Mesenteric fat pad (tissue), 1 donor: ENCODE data around the gene UFSP1. TPM values are rescaled to one million over a fixed set of nuclear protein-coding genes. Genes with fewer than 3 reads are reported as not detected.
"Not testable (repeated sequence)": the region's sequence is repeated elsewhere in the genome, so short reads cannot be mapped to it uniquely, and the experiment has no call there.

ENCODE experiments used
- DNase-seq: peaks from one replicate; pipeline ENCODE4 v3.0.0-alpha.2; 2020; ENCODE audit warnings: low spot score
- microRNA-seq: library from miRNA; unstranded; fragments of <30 nt; microRNA quantifications from one replicate; pipeline ENCODE4 v1.2.0, GENCODE V29; 2020; ENCODE audit warnings: borderline number of aligned reads
- total RNA-seq: library from RNA; stranded (reverse); fragmentation: NEBNext Ultra II Directional; extraction: Animal tissue kit (Norgen Biotek cat#: 25700); gene quantifications from one replicate; pipeline ENCODE4 v1.2.1, GENCODE V29; 2021
- donor health status: DM: yes; HTN: yes; CAD: no.

Gene UFSP1
- total RNA-seq, 1 donor from 2014 or later: 5.1 TPM

DNA sequence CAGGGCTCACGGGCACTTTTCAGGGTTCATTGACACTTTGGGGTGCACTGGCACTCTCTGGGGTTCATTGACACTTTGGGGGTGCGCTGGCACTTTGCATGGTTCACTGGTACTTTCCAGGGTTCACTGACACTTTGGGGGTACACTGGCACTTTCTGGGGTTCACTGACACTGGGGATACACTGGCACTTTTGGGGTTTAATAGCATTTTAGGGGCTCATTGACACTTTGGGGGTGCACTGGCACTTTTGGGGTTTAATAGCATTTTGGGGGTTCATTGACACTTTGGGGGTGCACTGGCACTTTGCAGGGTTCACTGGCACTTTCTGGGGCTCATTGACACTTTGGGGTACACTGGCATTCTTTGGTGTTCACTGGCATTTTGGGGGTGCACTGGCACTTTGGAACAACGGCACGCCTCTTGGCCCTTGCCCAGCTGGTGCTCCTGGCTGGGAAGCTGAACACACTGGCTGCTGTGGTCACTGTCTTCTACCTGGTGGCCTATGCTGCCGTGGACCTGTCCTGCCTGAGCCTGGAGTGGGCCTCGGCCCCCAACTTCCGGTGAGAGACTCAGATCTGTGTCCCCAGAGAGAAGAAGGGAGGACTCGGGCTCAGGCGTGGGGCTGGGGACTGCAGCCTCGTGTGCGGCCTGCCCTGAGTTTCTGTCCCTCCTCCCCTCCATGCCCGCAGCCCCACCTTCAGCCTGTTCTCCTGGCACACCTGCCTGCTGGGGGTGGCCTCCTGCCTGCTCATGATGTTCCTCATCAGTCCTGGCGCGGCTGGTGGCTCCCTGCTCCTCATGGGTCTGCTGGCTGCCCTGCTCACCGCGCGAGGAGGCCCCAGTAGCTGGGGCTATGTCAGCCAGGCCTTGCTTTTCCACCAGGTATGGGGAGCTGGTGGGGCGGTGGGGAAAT, 28.6 kb downstream of the UFSP1 start:
- DNase-seq: no peak

DNA sequence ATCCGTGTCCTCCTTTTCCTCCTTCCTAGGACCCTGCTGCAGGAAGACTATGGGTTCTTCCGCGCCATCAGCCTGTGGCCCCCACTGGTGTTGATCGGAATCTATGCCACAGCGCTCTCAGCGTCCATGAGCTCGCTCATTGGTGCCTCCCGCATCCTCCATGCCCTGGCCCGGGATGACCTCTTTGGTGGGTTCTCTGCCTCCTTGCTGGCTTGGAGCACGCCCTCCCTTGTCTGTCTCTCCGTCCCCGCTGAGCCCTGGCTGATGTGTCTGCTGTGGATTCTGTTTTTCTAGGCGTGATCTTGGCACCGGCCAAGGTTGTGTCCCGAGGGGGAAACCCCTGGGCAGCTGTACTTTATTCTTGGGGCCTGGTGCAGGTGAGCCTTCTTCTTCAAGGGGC, 29.7 kb downstream of the UFSP1 start:
- no peak for DNase-seq

DNA sequence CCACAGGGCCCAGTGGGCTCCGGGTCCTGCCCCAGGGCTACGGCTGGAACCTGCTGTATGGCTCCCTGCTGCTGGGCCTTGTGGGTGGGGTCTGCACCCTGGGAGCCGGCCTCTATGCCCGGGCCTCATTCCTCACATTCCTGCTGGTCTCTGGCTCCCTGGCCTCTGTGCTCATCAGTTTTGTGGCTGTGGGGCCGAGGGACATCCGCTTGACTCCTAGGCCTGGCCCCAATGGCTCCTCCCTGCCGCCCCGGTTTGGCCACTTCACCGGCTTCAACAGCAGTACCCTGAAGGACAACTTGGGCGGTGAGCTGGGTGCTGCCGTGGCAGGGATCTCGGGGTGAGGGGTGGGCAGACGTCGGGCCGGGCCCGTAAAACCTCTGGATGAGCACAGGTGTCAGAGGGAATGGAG, 32.6 kb downstream of the UFSP1 start:
- DNase-seq: no peak

DNA sequence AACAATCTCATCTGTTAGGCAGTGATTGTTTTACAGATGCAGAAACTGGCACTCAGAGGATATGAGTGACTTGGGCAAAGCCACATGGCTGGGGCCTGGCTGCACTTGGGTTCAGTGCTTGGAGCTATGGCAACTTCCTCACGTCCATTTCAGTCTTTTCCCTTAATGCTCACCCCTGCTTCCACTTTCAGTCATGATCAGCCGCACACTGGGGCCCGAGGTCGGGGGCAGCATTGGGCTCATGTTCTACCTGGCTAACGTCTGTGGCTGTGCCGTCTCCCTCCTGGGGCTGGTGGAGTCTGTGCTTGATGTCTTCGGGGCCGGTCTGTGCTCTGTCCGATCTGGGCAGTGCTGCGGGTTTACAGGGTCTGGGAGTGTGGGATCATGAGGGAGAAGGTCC, 34.0 kb downstream of the UFSP1 start:
- DNase-seq: no peak

- DNase-seq: not testable (repeated sequence)
Observed at GRCh38 chr7:100854899-100855298, 34.6 kb downstream of the UFSP1 start.

GRCh38 chr7:100854146-100854895, 35.2 kb downstream of the UFSP1 start:
- no peak for DNase-seq

DNA sequence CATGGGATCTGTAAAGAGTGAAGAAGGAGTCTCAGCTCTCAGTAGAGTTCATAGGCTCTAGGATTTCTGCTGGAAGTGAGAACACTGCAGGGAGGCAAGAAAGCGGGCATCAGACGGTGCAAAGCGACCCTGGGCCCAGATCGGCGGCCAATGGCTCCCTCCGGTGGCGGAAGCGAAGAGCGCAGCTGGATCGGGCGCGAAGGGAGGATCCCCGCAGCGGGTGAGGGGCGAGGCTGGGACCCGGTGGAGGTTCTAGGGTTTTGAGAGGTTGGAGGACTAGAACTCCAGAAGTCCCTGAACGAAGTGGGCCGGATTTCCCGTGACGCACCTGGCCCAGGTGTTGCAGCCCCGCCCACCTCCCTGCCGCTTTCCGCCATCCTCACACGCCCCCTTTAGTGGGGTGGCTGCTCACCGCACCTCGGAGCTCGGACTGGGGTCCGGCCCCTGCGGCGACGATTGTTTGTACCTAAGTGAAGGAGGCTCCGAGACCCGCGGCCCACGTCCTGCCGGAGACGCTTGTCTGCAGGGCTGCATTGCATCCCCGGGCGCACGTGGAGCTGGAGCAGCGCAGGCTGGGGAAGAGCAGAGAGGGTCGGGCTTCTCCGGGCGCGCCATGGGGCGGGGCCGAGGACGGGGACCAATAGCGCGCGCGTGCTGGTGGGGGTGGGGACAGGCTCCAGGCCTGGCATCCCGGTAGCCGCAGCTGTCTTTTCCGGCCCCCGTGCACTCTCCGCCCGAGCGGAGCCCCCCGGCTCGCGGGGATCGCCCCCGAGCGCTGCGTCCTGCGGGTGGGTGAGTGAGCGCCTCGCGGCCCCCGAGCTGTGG, 37.3 kb downstream of the UFSP1 start, which contains the start of gene SLC12A9:
TSS of gene SLC12A9 (plus strand) at position 666 of the 825 bp plus-strand sequence. CDS start 1,485 bp downstream, outside the sequence.
- peak; percentile 95 for DNase-seq

DNA sequence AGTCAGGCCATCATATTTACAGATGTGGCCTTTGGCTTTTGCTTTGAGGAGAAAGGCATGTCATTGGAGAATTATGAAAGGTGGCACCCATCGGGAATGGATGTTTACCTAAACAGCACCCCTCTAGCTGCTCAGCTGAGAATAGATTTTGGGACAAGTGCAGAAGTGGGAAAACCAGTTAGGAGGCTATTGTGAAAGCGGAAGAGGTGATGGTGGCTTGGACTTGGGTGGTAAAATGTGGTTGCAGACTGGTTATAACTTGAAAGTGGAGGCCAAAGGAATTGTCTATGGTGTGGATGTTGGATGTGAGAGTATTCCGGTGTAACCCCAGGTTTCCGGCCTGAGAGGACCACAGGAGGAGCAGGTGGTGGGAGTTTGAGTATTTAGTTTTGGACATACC, 42.2 kb downstream of the UFSP1 start:
- DNase-seq: no peak

- DNase-seq: no peak
Observed at GRCh38 chr7:100840470-100841100, 48.9 kb downstream of the UFSP1 start.

DNA sequence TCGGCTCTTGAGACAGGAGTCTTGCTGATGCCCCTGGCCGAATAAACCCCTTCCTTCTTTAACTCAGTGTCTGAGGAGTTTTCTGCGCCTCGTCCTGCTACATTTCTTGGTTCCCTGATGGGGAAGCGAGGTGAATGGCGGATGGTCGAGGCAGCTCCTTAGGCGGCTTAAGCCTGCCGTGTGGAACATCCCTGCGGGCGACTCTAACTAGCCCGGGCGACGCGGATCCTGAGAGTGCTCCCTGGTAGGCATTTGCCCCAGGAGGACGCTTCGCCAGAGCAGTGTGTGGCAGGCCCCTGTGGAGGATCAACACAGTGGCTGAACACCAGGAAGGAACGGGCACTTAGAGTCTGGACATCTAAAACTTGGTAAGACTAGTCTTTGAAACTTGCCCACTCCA, 50.2 kb downstream of the UFSP1 start:
- DNase-seq: no peak

Small RNA genes lying within 50 kb of the gene (microRNA-seq; reads per million reads assigned to microRNA genes)
- gene MIR6875: not detected

Other genes with a start within 250 kb of the UFSP1 start
- 0.29 TPM for gene TFR2, start 248.2 kb downstream of the UFSP1 start, total RNA-seq
- gene ACTL6B, start 233.3 kb downstream of the UFSP1 start, total RNA-seq: not detected
- gene GNB2, start 216.0 kb downstream of the UFSP1 start, total RNA-seq: 243 TPM
- gene GIGYF1, start 195.5 kb downstream of the UFSP1 start, total RNA-seq: 31.9 TPM
- gene POP7, start 183.6 kb downstream of the UFSP1 start, total RNA-seq: 25.9 TPM
- not detected for gene EPO, start 169.2 kb downstream of the UFSP1 start, total RNA-seq
- not detected for gene ZAN, start 156.1 kb downstream of the UFSP1 start, total RNA-seq
- 45.6 TPM for gene EPHB4, start 62.2 kb downstream of the UFSP1 start, total RNA-seq
- 21.7 TPM for gene SLC12A9, start 37.0 kb downstream of the UFSP1 start, total RNA-seq
- gene TRIP6, start 22.3 kb downstream of the UFSP1 start, total RNA-seq: 71.0 TPM
- 135 TPM for gene SRRT, start 14.6 kb downstream of the UFSP1 start, total RNA-seq
- gene ACHE, start 6.2 kb upstream of the UFSP1 start, total RNA-seq: 1.9 TPM
- gene MUC3A, start 59.8 kb upstream of the UFSP1 start, total RNA-seq: 1.3 TPM
- 0.32 TPM for gene MUC12, start 79.8 kb upstream of the UFSP1 start, total RNA-seq
- 0.35 TPM for gene MUC17, start 130.4 kb upstream of the UFSP1 start, total RNA-seq
- gene TRIM56, start 195.8 kb upstream of the UFSP1 start, total RNA-seq: 48.2 TPM
- 130 TPM for gene SERPINE1, start 237.4 kb upstream of the UFSP1 start, total RNA-seq